GM21367 (cell line): ENCODE results near the gene PKP2.

Source experiments
- ATAC-seq: cut with Tn5 transposase; IDR thresholded peaks from one replicate; pipeline ENCODE4 v1.9.1; 2021; ENCODE audit not compliant: unreplicated experiment

PKP2 gene

DNA sequence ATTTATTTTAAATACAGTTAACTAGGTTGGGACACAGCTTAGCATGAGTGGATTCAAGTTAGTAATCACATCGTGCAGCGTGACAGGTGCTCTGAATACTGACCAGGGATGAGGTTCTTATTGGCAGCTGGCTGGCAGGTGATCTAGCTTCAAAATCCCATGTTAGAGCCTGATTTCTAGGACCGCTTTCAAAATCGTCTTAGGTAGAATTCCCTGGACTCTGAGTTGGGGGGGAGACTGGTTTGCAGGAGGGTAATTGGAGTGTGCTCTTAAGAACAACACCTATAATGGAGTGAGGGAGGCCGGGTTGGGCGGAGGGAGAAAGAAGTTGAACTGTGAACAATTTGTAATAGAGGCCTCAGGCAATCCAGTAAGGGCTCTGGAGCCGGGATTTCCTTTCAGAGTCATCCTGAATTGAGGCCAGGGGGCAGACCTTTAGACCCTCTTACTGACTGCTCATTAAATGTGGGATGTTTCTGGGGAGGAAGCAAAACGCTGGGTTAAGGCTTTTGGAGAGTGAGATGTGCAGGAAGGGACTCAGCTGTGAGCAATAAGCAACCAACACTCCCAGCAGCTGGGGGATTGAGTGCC, 140.0 kb downstream of the PKP2 start:
- no peak for ATAC-seq

DNA sequence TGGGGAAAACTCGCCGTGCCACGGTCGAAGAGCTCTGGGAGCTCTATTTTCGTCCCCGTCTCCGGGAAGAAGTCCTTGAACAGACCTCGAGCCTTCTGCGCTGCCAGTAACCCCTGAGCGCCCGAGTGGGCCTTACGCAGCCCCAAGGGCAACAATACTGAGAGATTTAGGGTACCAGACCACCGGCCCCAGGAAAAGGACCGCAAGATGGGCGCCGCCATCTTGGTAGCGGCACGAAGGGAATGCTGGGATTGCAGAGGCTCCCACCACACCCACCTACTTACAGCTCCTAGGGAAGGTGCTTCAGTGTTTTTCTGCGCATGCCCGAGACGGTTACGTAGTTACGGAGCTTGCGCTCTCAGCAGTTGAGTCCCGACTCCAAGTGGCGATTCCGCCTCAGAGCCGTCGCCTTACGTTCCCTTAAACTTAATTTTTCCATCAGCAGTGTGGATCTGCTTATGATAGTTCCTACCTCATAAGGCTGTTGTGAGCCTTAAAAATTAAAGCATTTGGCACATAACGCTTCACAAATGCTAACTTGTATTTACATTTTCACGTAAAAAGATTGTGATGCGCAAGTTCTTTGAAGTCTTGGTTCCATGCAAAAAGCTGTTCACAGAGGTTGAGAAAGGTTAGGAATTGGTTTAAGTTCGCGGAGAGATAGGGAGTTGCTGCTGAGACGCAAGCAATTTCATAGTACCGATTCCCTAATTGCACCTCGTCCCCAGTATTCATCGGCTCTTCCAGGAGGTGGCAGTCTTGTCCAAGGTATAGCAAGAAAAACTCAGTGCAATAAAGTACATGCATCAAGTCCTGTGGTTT, 140.7 kb downstream of the PKP2 start, which contains the start of gene YARS2:
Gene YARS2 (minus strand): TSS at position 244 of the 822 bp plus-strand sequence. CDS start 23 bp downstream, at position 221.
- peak; percentile 88 for ATAC-seq

DNA sequence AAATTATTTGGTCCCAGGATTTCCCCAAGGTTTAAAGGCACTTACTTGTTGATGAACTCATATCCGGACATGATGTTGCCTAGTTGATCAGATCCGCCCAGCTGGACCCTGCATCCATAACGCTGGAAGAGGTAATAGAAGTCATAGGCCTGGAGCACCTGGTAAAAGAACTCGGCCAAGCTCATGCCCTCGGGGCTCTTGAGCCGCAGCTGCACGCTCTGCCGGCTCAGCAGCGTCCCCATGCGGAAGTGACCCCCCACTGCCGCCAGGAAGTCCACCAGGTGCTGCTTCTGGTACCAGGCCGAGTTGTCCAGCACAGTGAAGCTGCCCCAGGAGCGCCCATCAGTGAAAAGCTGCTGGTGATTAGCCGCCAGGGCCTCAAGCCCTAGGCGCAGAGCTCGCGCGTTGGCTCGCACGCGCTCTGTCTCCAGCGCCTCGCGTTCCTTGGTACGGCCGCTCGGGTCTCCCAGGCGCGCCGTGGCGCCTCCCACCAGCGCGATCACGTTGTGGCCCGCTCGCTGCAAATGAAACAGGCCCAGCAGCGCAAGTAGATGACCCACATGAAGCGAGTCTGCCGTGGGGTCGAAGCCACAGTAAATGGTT, 141.4 kb downstream of the PKP2 start:
- peak; percentile 75 for ATAC-seq

DNA sequence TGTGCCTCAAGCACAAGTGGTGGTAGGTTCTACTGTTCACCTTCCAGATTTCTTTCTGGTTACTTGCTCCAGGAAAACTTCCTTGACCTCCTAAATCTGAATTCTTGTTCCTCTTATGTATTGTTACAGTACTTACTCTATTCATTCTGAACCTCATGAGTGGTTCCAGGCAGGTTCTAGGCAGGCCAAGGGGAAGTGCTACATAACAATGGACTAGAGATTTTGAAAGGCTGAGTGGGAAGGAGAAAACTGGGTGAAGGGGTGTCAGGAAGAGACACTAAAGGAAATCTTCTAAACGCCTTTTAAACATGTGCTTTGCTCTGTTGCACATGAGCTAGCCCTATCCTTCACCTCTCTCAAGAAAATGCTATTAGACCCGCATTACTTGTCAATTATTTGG, 142.5 kb downstream of the PKP2 start:
- ATAC-seq = no peak

DNA sequence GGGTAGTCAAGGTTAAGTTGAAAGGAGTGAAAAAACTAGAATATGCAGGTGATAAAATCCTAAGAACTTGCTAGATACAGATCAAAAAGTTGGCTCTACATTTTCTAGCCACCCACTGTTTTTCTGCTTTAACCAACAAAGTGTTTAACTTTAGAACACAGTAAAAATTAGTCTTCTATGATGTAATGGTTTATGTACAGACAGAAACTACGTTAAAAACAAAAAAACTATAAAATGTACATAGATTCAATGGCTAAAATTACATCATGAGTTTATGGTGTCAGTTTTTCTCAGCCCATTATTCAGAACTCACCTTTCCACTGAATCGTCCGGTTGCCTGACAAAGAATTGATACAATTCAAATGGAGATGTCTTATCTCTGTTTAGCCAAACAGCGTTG, 143.0 kb downstream of the PKP2 start:
- no peak for ATAC-seq

DNA sequence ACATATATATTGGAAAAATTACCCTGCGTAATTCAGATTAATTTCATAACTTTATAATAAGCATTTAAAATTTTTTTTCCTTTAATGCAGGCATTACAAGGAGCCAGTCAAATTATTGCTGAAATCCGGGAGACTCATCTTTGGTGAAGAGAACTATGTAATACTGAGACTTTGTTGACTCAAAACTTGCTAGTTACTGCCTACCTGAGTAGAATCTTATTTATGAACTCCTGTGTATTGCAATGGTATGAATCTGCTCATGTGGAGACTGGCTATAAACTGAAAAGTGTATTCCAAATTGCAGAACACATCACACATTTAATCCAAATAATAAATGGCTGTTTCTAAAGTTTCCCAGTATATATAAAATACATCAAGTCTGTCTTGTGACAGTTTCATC, 153.3 kb downstream of the PKP2 start:
- ATAC-seq = no peak

DNA sequence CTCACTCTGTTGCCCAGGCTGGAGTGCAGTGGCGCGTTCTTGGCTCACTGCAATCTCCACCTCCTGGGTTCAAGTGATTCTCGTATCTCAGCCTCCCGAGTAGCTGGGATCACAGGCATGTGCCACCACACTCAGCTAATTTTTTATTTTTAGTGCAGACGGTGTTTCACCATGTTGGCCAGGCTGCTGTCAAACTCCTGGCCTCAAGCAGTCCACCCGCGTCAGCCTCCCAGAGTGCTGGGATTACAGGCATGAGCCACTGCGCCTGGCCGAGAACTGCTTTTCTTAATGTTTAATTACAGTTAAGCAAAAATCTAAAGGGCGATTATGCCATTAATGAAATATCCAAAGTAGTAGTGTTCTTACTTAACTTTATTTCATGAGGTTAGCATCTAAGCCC, 154.4 kb downstream of the PKP2 start:
- ATAC-seq = no peak
